Naive thymus-derived CD4-positive, alpha-beta T cell (primary cell): Measurements from ENCODE around the gene FBN1. TPM values are rescaled to one million over a fixed set of nuclear protein-coding genes. Genes with fewer than 3 reads are reported as not detected.

ENCODE experiments used
- ATAC-seq: fragments of 150-1000 bp; cut with Tn5 transposase; 2 replicates; pipeline ENCODE4 v1.10.0; 2021; ENCODE audit warnings: mild to moderate bottlenecking, moderate library complexity
- CTCF ChIA-PET: fragments of 350-600 bp; sonication (Branson Sonifier 250); formaldehyde crosslinking; loops from one replicate; lab custom pipeline; 2021; ENCODE audit warnings: antibody characterized with exemption; lab: Charles Lee
- POLR2A ChIA-PET: fragments of 350-600 bp; sonication (Branson Sonifier 250); formaldehyde crosslinking; loops from one replicate; lab custom pipeline; 2021; ENCODE audit warnings: antibody characterized with exemption, inconsistent platforms; lab: Charles Lee
- DNase-seq, 9 donors: peaks; one replicate each; pipeline versions ENCODE4 v3.0.0 to v3.0.0-alpha.2; 2020 to 2022; ENCODE audit warnings: mixed read lengths in 1 of 9
- H3K27ac ChIP-seq: one replicate; pipeline ENCODE4 v1.7.0; 2013; ENCODE audit warnings: mild to moderate bottlenecking, low read depth, low read length, moderate library complexity
- H3K27me3 ChIP-seq, 2 donors: one replicate each; pipeline ENCODE4 v1.7.0; 2013; ENCODE audit warnings: low read length in 2 of 2, mild to moderate bottlenecking in 2 of 2, moderate library complexity in 2 of 2; ENCODE audit not compliant: control insufficient read depth in 2 of 2, insufficient read depth in 2 of 2
- H3K36me3 ChIP-seq, 3 experiments: 1 replicate in 2 of 3; 2 replicates in 1 of 3; pipeline ENCODE4 v1.7.0; 2013; ENCODE audit warnings: low read length in 3 of 3, mild to moderate bottlenecking in 3 of 3, moderate library complexity in 1 of 3; ENCODE audit not compliant: insufficient read depth in 3 of 3, control insufficient read depth in 2 of 3
- H3K4me1 ChIP-seq, 2 donors: one replicate each; pipeline ENCODE4 v1.7.0; 2013; ENCODE audit warnings: low read length in 2 of 2, mild to moderate bottlenecking in 2 of 2, moderate library complexity in 1 of 2; ENCODE audit not compliant: control insufficient read depth in 2 of 2, insufficient read depth in 2 of 2
- H3K4me3 ChIP-seq: 2 replicates; pipeline ENCODE4 v1.7.0; 2013; ENCODE audit warnings: mild to moderate bottlenecking, low read length
- H3K9me3 ChIP-seq, 3 experiments: 1 replicate in 2 of 3; 2 replicates in 1 of 3; pipeline ENCODE4 v1.7.0; 2013; ENCODE audit warnings: low read length in 3 of 3; ENCODE audit not compliant: control insufficient read depth in 2 of 3
- H3K27ac Mint-ChIP-seq, 9 donors: one replicate each; pipeline ENCODE4 v1.8.0; 2020 to 2022; ENCODE audit warnings: mixed read lengths in 9 of 9, mild to moderate bottlenecking in 8 of 9, moderate library complexity in 5 of 9, inconsistent platforms in 2 of 9
- H3K27me3 Mint-ChIP-seq, 5 donors: one replicate each; pipeline ENCODE4 v1.8.0; 2021 to 2022; ENCODE audit warnings: mixed read lengths in 5 of 5, mild to moderate bottlenecking in 1 of 5
- H3K36me3 Mint-ChIP-seq, 5 donors: one replicate each; pipeline ENCODE4 v1.8.0; 2020 to 2022; ENCODE audit warnings: mixed read lengths in 5 of 5, mild to moderate bottlenecking in 3 of 5, inconsistent platforms in 1 of 5
- H3K4me1 Mint-ChIP-seq, 7 donors: one replicate each; pipeline ENCODE4 v1.8.0; 2020 to 2022; ENCODE audit warnings: mixed read lengths in 7 of 7, mild to moderate bottlenecking in 3 of 7, inconsistent platforms in 1 of 7
- H3K4me3 Mint-ChIP-seq, 10 donors: one replicate each; pipeline ENCODE4 v1.8.0; 2020 to 2022; ENCODE audit warnings: mild to moderate bottlenecking in 10 of 10, mixed read lengths in 10 of 10, moderate library complexity in 6 of 10, inconsistent platforms in 2 of 10
- H3K9me3 Mint-ChIP-seq, 11 donors: one replicate each; pipeline ENCODE4 v1.8.0; 2020 to 2022; ENCODE audit warnings: mixed read lengths in 11 of 11, mild to moderate bottlenecking in 4 of 11, inconsistent platforms in 1 of 11, moderate library complexity in 1 of 11
- intact Hi-C, 2 donors: fragments of 100-400 bp; cut with micrococcal nuclease; formaldehyde crosslinking; loops; one replicate each; pipeline ENCODE4 v1.15.1; 2023
- polyA plus RNA-seq, 2 donors: library from polyadenylated mRNA; unstranded; fragments of 300-500 nt; fragmentation: Illumina TruSeq; gene quantifications; one replicate each; pipeline ENCODE4 v1.2.3, GENCODE V29; 2021
- total RNA-seq, 6 experiments: library from RNA in 5 of 6; stranded (reverse) in 5 of 6; gene quantifications; 1 replicate in 5 of 6; 2 replicates in 1 of 6; pipeline ENCODE4 v1.2.3 and lab custom pipeline; 2021 to 2026

FBN1 gene
- total and polyA plus RNA-seq, 7 experiments from 2014 or later = 0.03 to 1.3 (median 0.61) TPM; not detected in 1

DNA sequence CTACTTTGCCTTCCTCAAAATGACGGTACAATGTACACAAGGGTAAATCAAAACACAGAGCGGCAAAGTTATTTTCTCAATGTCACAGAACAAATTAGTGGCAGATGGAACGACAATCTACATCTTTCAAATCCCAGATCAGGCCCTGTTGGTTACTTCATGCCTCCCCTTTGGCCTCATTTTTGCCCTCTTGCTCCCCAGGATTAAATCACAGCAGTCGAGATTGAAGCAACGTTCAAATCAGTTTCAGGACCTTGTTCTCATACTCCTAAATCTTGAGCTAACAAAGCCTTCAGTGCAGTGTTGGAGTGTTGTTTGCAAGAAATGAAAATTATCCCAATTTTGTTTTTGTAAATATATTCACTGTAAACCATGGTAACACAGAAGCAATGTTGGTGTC is 91.4 kb downstream of the FBN1 start:
- peaks cover 4 to 19% (median 10%) of the 10 kb centered on the region in 5 donors for H3K27me3 Mint-ChIP-seq
- H3K27me3 ChIP-seq = no peaks in the 10 kb centered on the region
- no peak overlapping the region for H3K27ac ChIP-seq
- H3K4me1 Mint-ChIP-seq = no peaks in the 10 kb centered on the region
- ChIA-PET POLR2A (no interaction called here), CTCF (no interaction called here)
- intact Hi-C loops = no loop called here
- H3K9me3 ChIP-seq = no peaks in the 10 kb centered on the region
- no peak overlapping the region for H3K4me3 ChIP-seq
- peaks cover 0 to 5% (median 0%) of the 10 kb centered on the region in 11 donors for H3K9me3 Mint-ChIP-seq
- H3K27ac Mint-ChIP-seq = no peak overlapping the region
- H3K36me3 Mint-ChIP-seq = no peaks in the 10 kb centered on the region
- no peaks in the 10 kb centered on the region for H3K4me1 ChIP-seq
- H3K36me3 ChIP-seq = no peaks in the 10 kb centered on the region
- no peak overlapping the region for H3K4me3 Mint-ChIP-seq
- DNase-seq = no peak
- ATAC-seq = no peak

DNA sequence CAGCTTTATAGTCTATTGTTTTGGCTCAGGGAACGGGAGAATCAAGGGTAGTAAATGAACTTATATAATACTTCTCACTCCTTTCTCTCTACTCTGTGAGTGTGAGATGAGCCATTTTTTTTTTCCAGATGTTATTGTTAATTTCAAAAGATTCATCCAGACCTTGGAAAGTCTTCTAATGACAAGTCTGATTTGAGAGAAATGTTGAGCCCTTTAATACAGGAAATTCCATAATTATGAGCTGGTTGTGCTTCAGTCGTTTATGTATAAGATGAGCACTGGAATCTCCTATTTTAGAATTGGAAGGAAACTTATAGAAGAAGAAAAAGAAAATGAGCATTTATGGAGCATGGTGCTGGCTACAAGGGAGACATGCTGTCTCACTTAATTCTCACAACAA is 92.0 kb downstream of the FBN1 start:
- no peaks in the 10 kb centered on the region for H3K4me1 Mint-ChIP-seq

GRCh38 chr15:48550822-48551525 is 94.5 kb downstream of the FBN1 start:
- intact Hi-C loops = no loop called here
- H3K36me3 Mint-ChIP-seq = no peaks in the 10 kb centered on the region
- no peak overlapping the region for H3K27ac Mint-ChIP-seq
- DNase-seq (no peak), ATAC-seq (no peak)
- Histone ChIP-seq H3K36me3 (no peaks in the 10 kb centered on the region), H3K4me1 (no peaks in the 10 kb centered on the region), H3K27ac (no peak overlapping the region), H3K4me3 (no peak overlapping the region), H3K27me3 (no peaks in the 10 kb centered on the region), H3K9me3 (no peaks in the 10 kb centered on the region)
- POLR2A ChIA-PET = no interaction called here
- CTCF ChIA-PET = no interaction called here
- no peaks in the 10 kb centered on the region for H3K4me1 Mint-ChIP-seq
- no peak overlapping the region for H3K4me3 Mint-ChIP-seq
- H3K9me3 Mint-ChIP-seq = peaks cover 0 to 5% (median 0%) of the 10 kb centered on the region in 11 donors
- H3K27me3 Mint-ChIP-seq = peaks cover 4 to 11% (median 9%) of the 10 kb centered on the region in 5 donors

More for the DNA sequence above, 92.0 kb downstream of the FBN1 start:
- H3K4me3 ChIP-seq = no peak overlapping the region
- intact Hi-C loops = no loop called here
- no peak overlapping the region for H3K27ac ChIP-seq
- H3K9me3 Mint-ChIP-seq = peaks cover 0 to 5% (median 0%) of the 10 kb centered on the region in 11 donors
- ATAC-seq (no peak), DNase-seq (no peak)
- H3K36me3 Mint-ChIP-seq = no peaks in the 10 kb centered on the region
- no peak overlapping the region for H3K4me3 Mint-ChIP-seq
- ChIA-PET POLR2A (no interaction called here), CTCF (no interaction called here)
- H3K36me3 ChIP-seq = no peaks in the 10 kb centered on the region
- no peak overlapping the region for H3K27ac Mint-ChIP-seq
- H3K27me3 Mint-ChIP-seq = peaks cover 4 to 19% (median 10%) of the 10 kb centered on the region in 5 donors
- no peaks in the 10 kb centered on the region for H3K27me3 ChIP-seq
- H3K9me3 ChIP-seq = no peaks in the 10 kb centered on the region
- H3K4me1 ChIP-seq = no peaks in the 10 kb centered on the region

DNA sequence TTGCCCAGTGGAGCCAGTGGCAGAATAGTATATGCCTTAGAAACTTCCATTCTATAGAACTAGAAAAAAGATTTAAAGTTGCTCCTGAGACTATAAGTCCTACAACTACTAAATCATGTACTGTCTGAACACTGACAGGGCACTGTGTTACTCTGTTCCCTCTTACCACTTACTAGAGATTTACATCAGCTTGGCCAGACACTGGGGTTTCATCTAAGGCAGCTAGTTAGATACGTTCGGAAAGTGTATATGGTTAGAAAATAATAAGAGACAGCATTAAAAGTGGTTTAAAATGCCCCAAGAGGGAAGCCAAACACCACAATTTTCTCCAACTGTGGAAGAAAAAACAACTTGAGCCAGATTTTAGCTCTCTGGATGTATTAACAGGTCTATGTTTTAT is 97.1 kb downstream of the FBN1 start:
- Histone ChIP-seq H3K36me3 (no peaks in the 10 kb centered on the region), H3K4me3 (no peak overlapping the region), H3K9me3 (no peaks in the 10 kb centered on the region), H3K27ac (no peak overlapping the region), H3K27me3 (no peaks in the 10 kb centered on the region), H3K4me1 (no peaks in the 10 kb centered on the region)
- Mint-ChIP-seq H3K4me1 (no peaks in the 10 kb centered on the region), H3K36me3 (no peaks in the 10 kb centered on the region), H3K27ac (no peak overlapping the region), H3K27me3 (peaks cover 0 to 11% (median 2%) of the 10 kb centered on the region in 5 donors), H3K9me3 (peaks cover 0 to 5% (median 0%) of the 10 kb centered on the region in 11 donors), H3K4me3 (no peak overlapping the region)
- ATAC-seq (no peak), DNase-seq (no peak)
- CTCF ChIA-PET = no interaction called here
- intact Hi-C loops = no loop called here
- POLR2A ChIA-PET = no interaction called here

DNA sequence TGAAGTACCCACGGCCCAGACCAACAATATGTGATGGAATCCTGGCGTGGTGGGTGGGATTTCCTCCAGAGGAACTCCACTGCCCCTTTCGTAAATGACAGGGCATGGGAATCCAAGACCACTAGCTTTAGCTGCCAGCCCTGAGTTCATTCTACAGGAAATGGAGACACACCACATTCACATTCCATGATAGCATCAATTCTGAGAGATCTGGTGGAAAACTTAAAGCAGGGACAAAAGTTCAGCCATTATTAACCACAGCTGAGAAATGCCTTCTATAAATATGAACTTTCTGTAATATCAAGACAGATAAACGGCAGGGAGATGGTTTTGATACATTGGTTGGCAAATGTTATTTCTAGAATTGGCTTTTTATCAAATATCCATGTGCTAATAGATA is 98.2 kb downstream of the FBN1 start:
- H3K27ac Mint-ChIP-seq = no peak overlapping the region
- H3K36me3 Mint-ChIP-seq = no peaks in the 10 kb centered on the region
- no peaks in the 10 kb centered on the region for H3K4me1 Mint-ChIP-seq
- H3K4me3 Mint-ChIP-seq = no peak overlapping the region
- no peaks in the 10 kb centered on the region for H3K9me3 ChIP-seq
- H3K36me3 ChIP-seq = no peaks in the 10 kb centered on the region
- intact Hi-C loops = no loop called here
- H3K27ac ChIP-seq = no peak overlapping the region
- ATAC-seq = no peak
- no peaks in the 10 kb centered on the region for H3K27me3 ChIP-seq
- H3K4me3 ChIP-seq = no peak overlapping the region
- ChIA-PET CTCF (no interaction called here), POLR2A (no interaction called here)
- H3K9me3 Mint-ChIP-seq = peaks cover 0 to 4% (median 0%) of the 10 kb centered on the region in 11 donors
- no peak for DNase-seq
- no peaks in the 10 kb centered on the region for H3K4me1 ChIP-seq
- H3K27me3 Mint-ChIP-seq = peaks cover 0 to 10% (median 0%) of the 10 kb centered on the region in 5 donors

- no peak overlapping the region for H3K4me3 Mint-ChIP-seq
- no peak for ATAC-seq
Measured at GRCh38 chr15:48546296-48546695, 99.2 kb downstream of the FBN1 start.

DNA sequence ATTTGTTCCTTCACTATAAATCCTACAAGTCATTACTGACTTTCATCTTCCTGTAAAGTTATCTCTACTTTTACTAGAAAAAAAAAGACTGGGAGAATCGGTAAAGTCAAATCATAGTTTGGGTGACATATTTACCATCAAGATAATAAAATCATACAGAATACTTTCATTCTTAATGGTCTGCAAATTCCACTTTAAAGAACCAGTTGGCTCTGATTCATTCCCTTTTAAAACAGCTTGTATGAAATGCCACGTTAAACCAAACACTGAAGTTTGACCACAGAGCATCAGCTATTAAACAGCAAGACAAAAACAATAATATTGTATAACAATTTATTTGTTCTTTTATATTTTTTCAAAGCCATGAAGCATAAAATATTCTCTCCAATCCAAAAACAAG is 100.7 kb downstream of the FBN1 start:
- peaks cover 2 to 21% (median 5%) of the 10 kb centered on the region in 5 donors for H3K27me3 Mint-ChIP-seq
- Histone ChIP-seq H3K36me3 (no peaks in the 10 kb centered on the region), H3K4me3 (no peak overlapping the region), H3K9me3 (no peaks in the 10 kb centered on the region), H3K4me1 (no peaks in the 10 kb centered on the region), H3K27me3 (no peaks in the 10 kb centered on the region), H3K27ac (no peak overlapping the region)
- H3K9me3 Mint-ChIP-seq = no peaks in the 10 kb centered on the region
- H3K36me3 Mint-ChIP-seq = no peaks in the 10 kb centered on the region
- H3K4me3 Mint-ChIP-seq = no peak overlapping the region
- CTCF ChIA-PET = no interaction called here
- ATAC-seq (no peak), DNase-seq (no peak)
- POLR2A ChIA-PET = no interaction called here
- no peaks in the 10 kb centered on the region for H3K4me1 Mint-ChIP-seq
- H3K27ac Mint-ChIP-seq = no peak overlapping the region
- intact Hi-C loops = no loop called here

More at GRCh38 chr15:48546296-48546695, 99.2 kb downstream of the FBN1 start:
- DNase-seq = no peak
- Mint-ChIP-seq H3K27me3 (peaks cover 2 to 18% (median 5%) of the 10 kb centered on the region in 5 donors), H3K9me3 (peaks cover 0 to 4% (median 0%) of the 10 kb centered on the region in 11 donors), H3K36me3 (no peaks in the 10 kb centered on the region), H3K4me1 (no peaks in the 10 kb centered on the region), H3K27ac (no peak overlapping the region)
- H3K4me1 ChIP-seq = no peaks in the 10 kb centered on the region
- H3K36me3 ChIP-seq = no peaks in the 10 kb centered on the region
- POLR2A ChIA-PET = no interaction called here
- intact Hi-C loops = no loop called here
- H3K9me3 ChIP-seq = no peaks in the 10 kb centered on the region
- H3K27me3 ChIP-seq = no peaks in the 10 kb centered on the region
- CTCF ChIA-PET = interaction anchor here (0.6 kb wide), 1 partner anchor 32 kb away, joined by 3 read pairs; no protein-coding TSS in a partner anchor
- no peak overlapping the region for H3K27ac ChIP-seq
- no peak overlapping the region for H3K4me3 ChIP-seq
